Measurements from ENCODE around the gene TMEM95.

Gene TMEM95

DNA sequence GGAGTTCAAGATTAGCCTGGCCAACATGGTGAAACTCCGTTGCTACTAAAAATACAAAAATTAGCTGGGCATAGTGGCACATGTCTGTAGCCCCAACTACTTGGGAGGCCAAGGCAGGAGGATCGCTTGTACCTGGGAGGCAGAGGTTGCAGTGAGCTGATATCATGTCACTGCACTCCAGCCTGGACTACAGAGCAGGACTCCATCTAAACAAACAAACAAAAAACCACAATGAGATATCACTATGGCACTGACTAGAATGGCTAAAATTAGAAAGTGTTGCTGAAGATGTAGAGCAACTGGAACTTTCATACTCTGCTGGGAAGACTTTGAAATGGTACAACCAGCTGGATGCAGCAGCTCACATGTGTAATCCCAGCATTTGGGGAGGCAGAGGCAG is 19.4 kb downstream of the TMEM95 start:
- DNase-seq (ENCODE audit: low read depth, low spot score), result no peak

- DNase-seq (ENCODE audit: low read depth, low spot score), result no peak
These were observed 24.2 kb downstream of the TMEM95 start for GRCh38 chr17:7379134-7379533.

DNA sequence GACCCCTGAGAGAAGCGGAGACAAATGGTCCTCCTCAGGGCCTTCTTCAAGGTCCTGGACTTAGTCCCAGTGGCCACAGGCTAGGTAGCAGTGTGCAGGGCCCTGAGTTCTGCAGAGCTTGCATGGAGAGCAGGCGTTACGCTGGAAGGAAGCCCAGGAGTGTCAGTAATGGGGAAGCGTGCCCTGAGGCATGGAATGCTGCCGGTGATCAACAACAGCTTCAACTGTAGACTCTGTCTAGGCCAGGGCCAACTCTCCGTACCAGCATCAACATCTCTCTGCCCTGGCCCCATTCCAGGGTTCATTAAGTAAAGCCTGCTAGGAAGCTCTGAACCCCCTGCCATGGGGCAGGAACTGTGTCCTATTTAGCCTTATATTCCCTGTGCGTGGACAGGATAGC is 25.4 kb downstream of the TMEM95 start:
- no peak for DNase-seq (ENCODE audit: low read depth, low spot score)

DNA sequence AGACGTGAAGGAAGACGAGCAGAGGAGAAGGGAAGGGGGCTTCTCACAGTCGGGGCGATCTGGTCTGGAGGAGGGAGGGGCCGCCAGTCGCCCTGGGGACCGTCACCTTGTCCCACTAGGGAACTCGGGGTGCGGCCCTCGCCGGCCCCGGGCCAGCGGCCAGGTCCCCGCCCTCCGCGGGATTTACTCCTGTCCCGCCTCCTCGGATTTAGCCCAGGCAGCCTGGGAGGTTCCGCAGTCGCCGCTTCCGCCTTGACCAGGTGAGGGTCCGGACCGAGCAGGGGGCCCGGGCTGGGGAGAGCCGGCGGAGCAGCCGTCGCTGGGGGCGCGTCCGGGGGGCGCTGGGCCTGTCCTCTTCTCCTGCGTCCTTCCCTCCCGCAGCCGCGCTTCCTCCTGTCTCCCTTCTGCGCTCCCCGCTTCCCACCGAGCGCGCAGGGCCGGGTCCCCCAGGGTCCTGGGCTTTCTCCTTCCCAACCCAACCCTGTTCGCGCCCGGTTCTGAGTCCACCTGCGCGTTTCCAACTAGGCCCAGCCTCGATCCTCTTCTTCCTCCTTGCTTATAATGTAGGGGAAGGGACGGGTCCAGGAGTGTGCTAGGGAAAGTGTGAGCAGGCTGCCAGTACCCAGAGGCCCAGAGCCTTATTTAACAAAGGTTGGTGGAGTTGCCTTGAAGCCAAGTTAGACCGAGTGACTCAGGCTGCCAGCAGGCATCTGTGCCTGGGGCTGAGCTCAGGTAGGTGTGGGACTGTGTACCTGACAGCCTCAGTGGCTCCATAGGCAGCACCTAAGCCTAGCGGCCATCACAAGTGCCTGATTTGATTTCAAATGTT is 26.1 kb downstream of the TMEM95 start, which contains the start of gene TNK1:
Gene TNK1, plus strand, starts transcription at position 235 of the 829 bp plus-strand sequence. CDS start 1,838 bp downstream, outside the sequence.
- DNase-seq (ENCODE audit: low read depth, low spot score), result no peak

GRCh38 chr17:7382901-7383300 is 27.9 kb downstream of the TMEM95 start:
- DNase-seq (ENCODE audit: low read depth, low spot score), result no peak

DNA sequence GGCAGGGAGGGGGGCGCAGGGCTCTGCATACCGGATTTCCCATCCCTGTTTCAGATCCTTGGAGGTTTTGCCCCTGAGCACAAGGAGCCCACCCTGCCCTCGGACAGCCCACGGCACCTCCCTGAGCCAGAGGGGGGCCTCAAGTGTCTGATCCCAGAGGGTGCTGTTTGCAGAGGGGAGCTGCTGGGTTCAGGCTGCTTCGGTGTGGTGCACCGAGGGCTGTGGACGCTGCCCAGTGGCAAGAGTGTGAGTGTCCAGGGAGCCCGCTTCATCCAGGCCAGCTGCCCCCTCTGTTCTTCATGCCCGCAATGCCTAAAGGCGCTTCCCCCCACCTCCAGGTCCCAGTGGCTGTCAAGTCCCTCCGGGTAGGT is 28.4 kb downstream of the TMEM95 start:
- no peak for DNase-seq (ENCODE audit: low read depth, low spot score)

DNA sequence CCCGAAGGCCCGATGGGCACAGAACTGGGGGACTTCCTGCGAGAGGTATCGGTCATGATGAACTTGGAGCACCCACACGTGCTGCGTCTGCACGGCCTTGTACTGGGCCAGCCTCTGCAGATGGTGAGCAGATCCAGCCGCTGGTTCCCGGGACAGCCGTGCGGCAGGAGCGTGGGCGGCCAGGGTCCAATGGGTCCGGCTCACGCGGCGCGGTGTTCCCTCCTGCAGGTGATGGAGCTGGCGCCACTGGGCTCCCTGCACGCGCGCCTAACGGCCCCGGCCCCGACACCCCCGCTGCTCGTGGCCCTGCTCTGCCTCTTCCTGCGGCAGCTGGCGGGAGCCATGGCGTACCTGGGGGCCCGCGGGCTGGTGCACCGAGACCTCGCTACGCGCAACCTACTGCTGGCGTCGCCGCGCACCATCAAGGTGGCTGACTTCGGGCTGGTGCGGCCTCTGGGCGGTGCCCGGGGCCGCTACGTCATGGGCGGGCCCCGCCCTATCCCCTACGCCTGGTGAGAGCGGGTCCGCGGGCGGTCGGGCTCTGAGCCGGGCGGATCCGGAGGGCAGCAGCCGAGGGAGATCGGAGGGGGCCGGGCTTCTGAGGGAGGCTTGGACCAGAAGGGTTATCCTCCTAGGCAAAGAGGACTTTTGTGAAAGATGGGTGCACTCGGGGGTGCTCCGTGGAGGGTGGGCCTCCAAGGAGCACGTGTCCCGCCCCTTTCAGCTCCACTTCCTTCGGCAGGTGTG is 29.0 kb downstream of the TMEM95 start:
- DNase-seq (ENCODE audit: low read depth, low spot score), result no peak

DNA sequence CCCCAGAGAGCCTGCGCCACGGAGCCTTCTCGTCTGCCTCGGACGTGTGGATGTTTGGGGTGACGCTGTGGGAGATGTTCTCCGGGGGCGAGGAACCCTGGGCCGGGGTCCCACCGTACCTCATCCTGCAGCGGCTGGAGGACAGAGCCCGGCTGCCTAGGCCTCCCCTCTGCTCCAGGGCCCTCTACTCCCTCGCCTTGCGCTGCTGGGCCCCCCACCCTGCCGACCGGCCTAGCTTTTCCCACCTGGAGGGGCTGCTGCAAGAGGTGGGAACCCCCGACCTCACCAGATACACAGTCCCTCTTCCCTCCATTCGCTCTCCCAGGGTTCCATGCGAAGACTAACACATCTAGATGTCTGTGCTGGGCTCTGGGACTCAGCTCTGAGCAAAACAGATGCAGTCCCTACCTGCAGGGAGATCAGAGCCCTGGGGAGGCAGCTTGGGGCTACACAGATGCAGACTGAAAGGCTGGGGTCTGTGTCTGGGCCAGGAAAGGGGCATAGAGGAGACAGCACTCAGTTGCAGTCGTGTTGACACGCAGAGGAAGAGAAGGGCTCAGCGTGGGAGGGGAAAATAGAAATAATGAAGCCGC is 29.6 kb downstream of the TMEM95 start:
- no peak for DNase-seq (ENCODE audit: low read depth, low spot score)

GRCh38 chr17:7388856-7389255 is 33.9 kb downstream of the TMEM95 start:
- no peak for DNase-seq (ENCODE audit: low read depth, low spot score)

DNA sequence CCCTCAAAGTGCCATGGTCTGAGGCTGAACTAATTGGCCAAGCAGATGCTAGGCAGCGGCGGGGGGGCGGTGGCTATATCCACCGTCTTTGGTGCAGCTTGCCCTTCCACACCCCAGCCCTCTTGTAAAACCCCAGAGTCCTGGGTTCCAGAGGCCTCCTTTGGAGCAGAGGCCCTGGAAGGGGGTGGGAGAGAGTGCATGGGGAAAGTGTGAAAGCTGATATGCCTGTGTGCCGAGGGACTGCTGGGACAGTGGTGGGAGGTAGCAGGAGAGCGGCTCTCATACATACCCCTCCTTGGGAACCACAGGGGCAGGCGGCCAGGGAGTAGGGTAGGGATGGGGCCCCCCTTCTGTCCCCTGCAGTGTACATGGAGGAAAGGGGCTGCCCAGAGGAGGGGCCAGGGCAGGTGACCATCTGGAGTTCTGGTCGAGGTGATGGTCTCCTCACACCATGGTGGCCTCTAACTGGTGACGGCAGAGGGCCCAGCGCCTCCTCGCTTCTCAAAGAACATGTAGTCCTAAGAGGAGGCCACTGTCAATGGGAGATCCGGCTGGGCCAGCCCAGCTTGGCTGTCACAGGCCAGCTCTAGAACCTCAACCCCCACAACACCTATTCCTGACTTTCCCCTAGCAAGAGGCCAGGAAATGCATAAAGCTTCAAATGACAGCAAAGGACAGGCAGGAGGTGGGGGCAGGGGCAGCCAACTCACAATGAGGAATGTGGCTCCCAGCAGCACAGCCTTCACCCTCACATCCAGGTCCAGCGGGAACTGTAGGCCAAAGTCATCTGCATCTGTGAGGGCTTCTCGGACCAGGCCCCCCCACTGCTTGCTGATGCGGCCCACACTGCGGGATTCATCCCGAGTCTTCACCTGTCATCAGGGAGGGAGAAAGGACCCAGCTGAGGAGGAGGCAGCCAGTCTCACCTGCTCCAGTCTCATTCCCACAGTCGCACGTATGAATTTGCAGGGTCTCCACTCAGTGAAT is 35.3 kb downstream of the TMEM95 start:
- no peak for DNase-seq (ENCODE audit: low read depth, low spot score)

- no peak for DNase-seq (ENCODE audit: low read depth, low spot score)
These were observed 36.4 kb downstream of the TMEM95 start for GRCh38 chr17:7391307-7391706.

GRCh38 chr17:7392696-7393612 is 38.0 kb downstream of the TMEM95 start:
- no peak for DNase-seq (ENCODE audit: low read depth, low spot score)

- DNase-seq (ENCODE audit: low read depth, low spot score), result no peak
These were observed 38.9 kb downstream of the TMEM95 start for GRCh38 chr17:7393613-7394451.

DNA sequence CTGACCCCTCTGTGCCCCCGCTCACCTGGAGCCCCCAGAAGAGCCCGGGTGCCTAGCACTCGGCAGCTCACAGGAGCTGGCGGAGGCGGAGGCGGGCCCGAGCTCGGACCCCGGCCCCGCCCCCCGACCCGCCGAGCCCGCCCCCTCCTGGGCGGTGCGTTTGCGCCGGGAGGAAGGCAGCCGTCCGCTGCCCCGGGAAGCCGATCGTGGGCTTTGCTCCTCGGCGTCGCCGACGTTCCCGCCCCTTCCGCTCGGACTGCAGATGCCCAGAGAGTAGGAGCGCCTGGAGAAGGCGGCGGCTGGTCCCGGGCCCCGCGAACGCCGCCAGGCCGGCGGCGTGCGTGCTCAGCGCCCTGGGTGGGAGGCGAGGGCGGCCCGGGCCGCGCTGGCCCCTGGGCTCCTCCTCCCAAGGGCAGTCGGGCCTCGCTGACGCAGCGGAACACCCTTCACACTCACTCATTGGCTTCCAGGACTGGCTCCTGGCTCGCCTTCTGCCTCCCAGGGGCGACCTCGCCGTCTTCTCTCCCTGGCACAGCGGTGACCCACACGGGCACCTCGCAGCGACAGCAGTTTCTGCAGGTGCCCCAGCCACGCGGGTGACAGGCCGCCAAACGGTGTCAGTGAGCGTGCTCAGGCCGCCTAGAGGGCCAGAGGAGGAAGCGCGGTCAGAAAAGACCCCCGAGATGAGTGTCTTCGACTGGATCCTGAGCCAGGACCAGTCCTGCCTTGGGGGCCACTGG is 39.7 kb downstream of the TMEM95 start, which contains the start of gene PLSCR3:
Gene PLSCR3, minus strand, starts transcription at position 74 of the 740 bp plus-strand sequence. CDS start 415 bp downstream, outside the sequence.
- DNase-seq (ENCODE audit: low read depth, low spot score), result peak; percentile 52

- no peak for DNase-seq (ENCODE audit: low read depth, low spot score)
These were observed 41.2 kb downstream of the TMEM95 start for GRCh38 chr17:7396147-7396546.

DNA sequence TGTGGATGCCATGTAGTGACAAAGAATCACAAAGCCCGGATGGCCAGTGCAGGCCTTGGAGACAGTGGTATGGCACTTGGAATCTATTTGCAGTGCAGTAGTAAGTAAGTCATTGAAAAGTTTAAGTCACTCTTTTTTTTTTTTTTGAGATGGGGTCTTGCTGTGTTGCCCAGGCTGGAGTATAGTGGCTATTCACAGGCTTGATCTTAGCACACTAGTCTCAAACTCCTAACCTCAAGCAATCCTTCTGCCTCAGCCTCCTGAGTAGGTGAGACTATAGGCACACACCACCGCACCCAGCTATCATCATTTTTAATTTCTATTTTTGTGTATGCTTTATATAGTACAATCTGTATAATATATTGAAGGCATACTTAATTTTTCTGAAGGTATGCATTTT is 43.7 kb downstream of the TMEM95 start:
- no peak for DNase-seq (ENCODE audit: low read depth, low spot score)

DNA sequence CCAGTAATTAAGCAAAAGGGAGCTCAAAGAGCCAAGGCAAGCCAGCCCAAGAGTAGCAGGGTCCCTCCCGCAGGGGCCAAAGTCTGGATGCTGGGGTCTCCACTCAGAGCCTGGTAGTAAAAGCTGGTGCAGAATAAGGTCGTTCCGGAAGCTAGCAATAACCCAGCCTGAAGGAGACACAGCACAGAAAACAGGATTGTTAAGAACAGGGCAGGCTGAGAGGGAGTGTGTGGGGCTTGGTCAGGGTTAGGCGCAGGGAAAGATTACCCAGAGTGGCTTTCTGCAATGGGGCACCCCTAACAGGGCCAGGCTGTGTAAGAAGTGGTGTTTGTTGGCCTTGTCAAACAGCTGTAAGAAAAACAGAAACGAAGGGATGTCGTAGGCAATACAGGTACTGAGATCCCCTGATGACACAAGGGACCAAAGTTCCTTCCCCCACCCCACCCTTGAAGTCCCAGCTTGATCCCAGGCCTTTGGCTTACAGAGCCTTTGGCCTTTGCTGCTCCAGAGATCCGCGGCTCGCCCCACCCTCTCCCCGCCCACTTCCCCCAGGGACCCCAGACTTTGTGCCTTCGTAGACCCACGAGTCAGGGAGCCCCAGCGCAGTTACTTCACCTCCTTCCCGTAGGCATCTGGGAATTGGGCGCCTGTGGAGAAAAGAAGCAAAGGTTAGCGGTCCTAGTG is 48.2 kb downstream of the TMEM95 start:
- DNase-seq (ENCODE audit: low read depth, low spot score), result no peak

GRCh38 chr17:7403727-7403976 is 48.7 kb downstream of the TMEM95 start:
- DNase-seq (ENCODE audit: low read depth, low spot score), result no peak

All from smooth muscle cell of the brain vasculature (primary cell).